SH-SY5Y (cell line): Measurements from ENCODE around the gene DHX36.

ENCODE experiments used
- GATA2 ChIP-seq: IDR thresholded peaks from 2 replicates; pipeline ENCODE4 v1.6.1; 2011; ENCODE audit warnings: mild to moderate bottlenecking, low read depth, low read length
- GATA3 ChIP-seq: IDR thresholded peaks from 2 replicates; pipeline ENCODE4 v1.6.1; 2011; ENCODE audit warnings: low read depth, mild to moderate bottlenecking, low read length, moderate library complexity

Gene DHX36

GRCh38 chr3:154224866-154225265 is 99.4 kb downstream of the DHX36 start:
- TF ChIP-seq GATA2 (no peak), GATA3 (no peak)

- TF ChIP-seq GATA2 (no peak), GATA3 (no peak)
These were observed 99.9 kb downstream of the DHX36 start for GRCh38 chr3:154224366-154224765.

- TF ChIP-seq GATA3 (no peak), GATA2 (no peak)
These were observed 100.8 kb downstream of the DHX36 start for GRCh38 chr3:154223519-154223918.
